ENCODE results near the gene LRRC8A. TPM values are rescaled to one million over a fixed set of nuclear protein-coding genes. Genes with fewer than 3 reads are reported as not detected.

The LRRC8A gene
- total and polyA plus RNA-seq, 2 experiments from 2014 or later = 37.3 to 80.5 TPM

DNA sequence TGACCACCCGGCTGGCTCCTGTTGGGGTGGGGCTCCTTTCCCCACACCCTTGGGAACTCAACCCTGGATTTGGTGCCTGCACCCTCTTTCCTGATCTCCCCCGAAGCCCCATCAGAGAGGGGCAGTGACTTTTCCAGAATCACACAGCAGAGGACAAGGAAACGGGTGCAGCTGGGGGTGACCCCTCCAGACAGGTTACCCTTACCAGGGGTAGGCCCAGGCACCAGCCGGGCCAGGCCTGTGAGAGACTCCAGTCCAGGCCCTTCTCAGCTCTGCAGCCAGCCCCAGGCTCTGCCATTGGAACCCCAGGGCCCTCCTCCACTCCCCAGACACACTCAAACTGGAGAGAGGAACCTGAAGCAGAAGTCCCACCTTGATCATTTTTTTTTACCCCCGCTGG is 19.9 kb downstream of the LRRC8A start:
- TF ChIP-seq, protein P1, sequence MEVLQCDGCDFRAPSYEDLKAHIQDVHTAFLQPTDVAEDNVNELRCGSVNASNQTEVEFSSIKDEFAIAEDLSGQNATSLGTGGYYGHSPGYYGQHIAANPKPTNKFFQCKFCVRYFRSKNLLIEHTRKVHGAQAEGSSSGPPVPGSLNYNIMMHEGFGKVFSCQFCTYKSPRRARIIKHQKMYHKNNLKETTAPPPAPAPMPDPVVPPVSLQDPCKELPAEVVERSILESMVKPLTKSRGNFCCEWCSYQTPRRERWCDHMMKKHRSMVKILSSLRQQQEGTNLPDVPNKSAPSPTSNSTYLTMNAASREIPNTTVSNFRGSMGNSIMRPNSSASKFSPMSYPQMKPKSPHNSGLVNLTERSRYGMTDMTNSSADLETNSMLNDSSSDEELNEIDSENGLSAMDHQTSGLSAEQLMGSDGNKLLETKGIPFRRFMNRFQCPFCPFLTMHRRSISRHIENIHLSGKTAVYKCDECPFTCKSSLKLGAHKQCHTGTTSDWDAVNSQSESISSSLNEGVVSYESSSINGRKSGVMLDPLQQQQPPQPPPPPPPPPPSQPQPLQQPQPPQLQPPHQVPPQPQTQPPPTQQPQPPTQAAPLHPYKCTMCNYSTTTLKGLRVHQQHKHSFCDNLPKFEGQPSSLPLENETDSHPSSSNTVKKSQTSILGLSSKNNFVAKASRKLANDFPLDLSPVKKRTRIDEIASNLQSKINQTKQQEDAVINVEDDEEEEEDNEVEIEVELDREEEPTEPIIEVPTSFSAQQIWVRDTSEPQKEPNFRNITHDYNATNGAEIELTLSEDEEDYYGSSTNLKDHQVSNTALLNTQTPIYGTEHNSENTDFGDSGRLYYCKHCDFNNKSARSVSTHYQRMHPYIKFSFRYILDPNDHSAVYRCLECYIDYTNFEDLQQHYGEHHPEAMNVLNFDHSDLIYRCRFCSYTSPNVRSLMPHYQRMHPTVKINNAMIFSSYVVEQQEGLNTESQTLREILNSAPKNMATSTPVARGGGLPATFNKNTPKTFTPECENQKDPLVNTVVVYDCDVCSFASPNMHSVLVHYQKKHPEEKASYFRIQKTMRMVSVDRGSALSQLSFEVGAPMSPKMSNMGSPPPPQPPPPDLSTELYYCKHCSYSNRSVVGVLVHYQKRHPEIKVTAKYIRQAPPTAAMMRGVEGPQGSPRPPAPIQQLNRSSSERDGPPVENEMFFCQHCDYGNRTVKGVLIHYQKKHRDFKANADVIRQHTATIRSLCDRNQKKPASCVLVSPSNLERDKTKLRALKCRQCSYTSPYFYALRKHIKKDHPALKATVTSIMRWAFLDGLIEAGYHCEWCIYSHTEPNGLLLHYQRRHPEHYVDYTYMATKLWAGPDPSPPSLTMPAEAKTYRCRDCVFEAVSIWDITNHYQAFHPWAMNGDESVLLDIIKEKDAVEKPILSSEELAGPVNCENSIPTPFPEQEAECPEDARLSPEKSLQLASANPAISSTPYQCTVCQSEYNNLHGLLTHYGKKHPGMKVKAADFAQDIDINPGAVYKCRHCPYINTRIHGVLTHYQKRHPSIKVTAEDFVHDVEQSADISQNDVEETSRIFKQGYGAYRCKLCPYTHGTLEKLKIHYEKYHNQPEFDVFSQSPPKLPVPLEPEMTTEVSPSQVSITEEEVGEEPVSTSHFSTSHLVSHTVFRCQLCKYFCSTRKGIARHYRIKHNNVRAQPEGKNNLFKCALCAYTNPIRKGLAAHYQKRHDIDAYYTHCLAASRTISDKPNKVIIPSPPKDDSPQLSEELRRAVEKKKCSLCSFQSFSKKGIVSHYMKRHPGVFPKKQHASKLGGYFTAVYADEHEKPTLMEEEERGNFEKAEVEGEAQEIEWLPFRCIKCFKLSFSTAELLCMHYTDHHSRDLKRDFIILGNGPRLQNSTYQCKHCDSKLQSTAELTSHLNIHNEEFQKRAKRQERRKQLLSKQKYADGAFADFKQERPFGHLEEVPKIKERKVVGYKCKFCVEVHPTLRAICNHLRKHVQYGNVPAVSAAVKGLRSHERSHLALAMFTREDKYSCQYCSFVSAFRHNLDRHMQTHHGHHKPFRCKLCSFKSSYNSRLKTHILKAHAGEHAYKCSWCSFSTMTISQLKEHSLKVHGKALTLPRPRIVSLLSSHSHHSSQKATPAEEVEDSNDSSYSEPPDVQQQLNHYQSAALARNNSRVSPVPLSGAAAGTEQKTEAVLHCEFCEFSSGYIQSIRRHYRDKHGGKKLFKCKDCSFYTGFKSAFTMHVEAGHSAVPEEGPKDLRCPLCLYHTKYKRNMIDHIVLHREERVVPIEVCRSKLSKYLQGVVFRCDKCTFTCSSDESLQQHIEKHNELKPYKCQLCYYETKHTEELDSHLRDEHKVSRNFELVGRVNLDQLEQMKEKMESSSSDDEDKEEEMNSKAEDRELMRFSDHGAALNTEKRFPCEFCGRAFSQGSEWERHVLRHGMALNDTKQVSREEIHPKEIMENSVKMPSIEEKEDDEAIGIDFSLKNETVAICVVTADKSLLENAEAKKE (CRISPR knock-in tag; IDR thresholded peaks at IDR 0.05) = no peak
- TF ChIP-seq REST (IDR thresholded peaks at IDR 0.05; ENCODE audit: unreplicated experiment) (no peak), EZH2 (IDR thresholded peaks at IDR 0.05; ENCODE audit: low read depth, unreplicated experiment) (no peak), CREB1 (CRISPR knock-in tag; IDR thresholded peaks at IDR 0.05; ENCODE audit: low read depth) (no peak), EZH2phosphoT487 (IDR thresholded peaks at IDR 0.05; ENCODE audit: unreplicated experiment) (no peak), JUNB (IDR thresholded peaks at IDR 0.05; ENCODE audit: unreplicated experiment) (no peak), STAT1 (IDR thresholded peaks at IDR 0.05; ENCODE audit: unreplicated experiment) (no peak), ZNF114 (CRISPR knock-in tag; IDR thresholded peaks at IDR 0.05) (no peak), POLR2AphosphoS5 (IDR thresholded peaks at IDR 0.05; ENCODE audit: low read depth) (no peak), ZNF331 (CRISPR knock-in tag; IDR thresholded peaks at IDR 0.05; ENCODE audit: low read depth) (no peak), NANOG (IDR thresholded peaks at IDR 0.05; ENCODE audit: borderline replicate concordance) (no peak)
- TF ChIP-seq, protein P2, sequence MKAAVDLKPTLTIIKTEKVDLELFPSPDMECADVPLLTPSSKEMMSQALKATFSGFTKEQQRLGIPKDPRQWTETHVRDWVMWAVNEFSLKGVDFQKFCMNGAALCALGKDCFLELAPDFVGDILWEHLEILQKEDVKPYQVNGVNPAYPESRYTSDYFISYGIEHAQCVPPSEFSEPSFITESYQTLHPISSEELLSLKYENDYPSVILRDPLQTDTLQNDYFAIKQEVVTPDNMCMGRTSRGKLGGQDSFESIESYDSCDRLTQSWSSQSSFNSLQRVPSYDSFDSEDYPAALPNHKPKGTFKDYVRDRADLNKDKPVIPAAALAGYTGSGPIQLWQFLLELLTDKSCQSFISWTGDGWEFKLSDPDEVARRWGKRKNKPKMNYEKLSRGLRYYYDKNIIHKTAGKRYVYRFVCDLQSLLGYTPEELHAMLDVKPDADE (IDR thresholded peaks at IDR 0.05) = no peak
- TF ChIP-seq, protein P3, sequence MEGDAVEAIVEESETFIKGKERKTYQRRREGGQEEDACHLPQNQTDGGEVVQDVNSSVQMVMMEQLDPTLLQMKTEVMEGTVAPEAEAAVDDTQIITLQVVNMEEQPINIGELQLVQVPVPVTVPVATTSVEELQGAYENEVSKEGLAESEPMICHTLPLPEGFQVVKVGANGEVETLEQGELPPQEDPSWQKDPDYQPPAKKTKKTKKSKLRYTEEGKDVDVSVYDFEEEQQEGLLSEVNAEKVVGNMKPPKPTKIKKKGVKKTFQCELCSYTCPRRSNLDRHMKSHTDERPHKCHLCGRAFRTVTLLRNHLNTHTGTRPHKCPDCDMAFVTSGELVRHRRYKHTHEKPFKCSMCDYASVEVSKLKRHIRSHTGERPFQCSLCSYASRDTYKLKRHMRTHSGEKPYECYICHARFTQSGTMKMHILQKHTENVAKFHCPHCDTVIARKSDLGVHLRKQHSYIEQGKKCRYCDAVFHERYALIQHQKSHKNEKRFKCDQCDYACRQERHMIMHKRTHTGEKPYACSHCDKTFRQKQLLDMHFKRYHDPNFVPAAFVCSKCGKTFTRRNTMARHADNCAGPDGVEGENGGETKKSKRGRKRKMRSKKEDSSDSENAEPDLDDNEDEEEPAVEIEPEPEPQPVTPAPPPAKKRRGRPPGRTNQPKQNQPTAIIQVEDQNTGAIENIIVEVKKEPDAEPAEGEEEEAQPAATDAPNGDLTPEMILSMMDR (conservative IDR thresholded peaks at IDR 0.05; ENCODE audit: low read depth in 2 of 2) = no peak

More for the DNA sequence above, 19.9 kb downstream of the LRRC8A start:
- Histone ChIP-seq H4K20me1 (replicated peaks; ENCODE audit: insufficient read depth) (peaks cover 25% of the 10 kb centered on the region), H2AFZ (no peak overlapping the region), H3K27ac (ENCODE audit: low read depth) (no peak overlapping the region), H3K4me1 (ENCODE audit: insufficient read depth) (no peaks in the 10 kb centered on the region), H3K79me2 (replicated peaks; ENCODE audit: insufficient read depth) (peaks cover 36% of the 10 kb centered on the region), H3K9me2 (ENCODE audit: insufficient read depth) (no peaks in the 10 kb centered on the region), H3K27me3 (ENCODE audit: insufficient read depth) (no peaks in the 10 kb centered on the region), H3K4me2 (no peak overlapping the region), H3F3A (replicated peaks; ENCODE audit: low read depth) (no peaks in the 10 kb centered on the region), H3K36me3 (ENCODE audit: insufficient read depth) (peaks cover 6% of the 10 kb centered on the region; the same call in 1 of the 2 replicates), H3K4me3 (no peak overlapping the region)
- H3K27me3 Mint-ChIP-seq (ENCODE audit: insufficient read depth, low read depth, poor library complexity) = peaks cover 4% of the 10 kb centered on the region
- no peaks in the 10 kb centered on the region for H3K9me3 Mint-ChIP-seq
- DNase-seq (ENCODE audit: low spot score) = no peak
- no peak overlapping the region for H3K4me3 Mint-ChIP-seq
- no peak overlapping the region for H3K27ac Mint-ChIP-seq
- peaks cover 14% of the 10 kb centered on the region for H3K4me1 Mint-ChIP-seq
- H3K36me3 Mint-ChIP-seq (ENCODE audit: low read depth) = peaks cover 28% of the 10 kb centered on the region
- no peak for ATAC-seq
